Endothelial cell (in vitro differentiated cells): ENCODE measurements around the gene CD320. TPM values are rescaled to one million over a fixed set of nuclear protein-coding genes. Genes with fewer than 3 reads are reported as not detected.
"Not testable (repeated sequence)": the region's sequence is repeated elsewhere in the genome, so short reads cannot be mapped to it uniquely, and the experiment has no call there.

Source experiments
- DNase-seq: peaks from one replicate; pipeline ENCODE4 v3.0.0; 2021; ENCODE audit warnings: low spot score
- H3K27ac Mint-ChIP-seq: one replicate; pipeline ENCODE4 v1.8.0; 2021; ENCODE audit warnings: mixed read lengths, inconsistent platforms; ENCODE audit not compliant: unreplicated experiment
- H3K27me3 Mint-ChIP-seq: one replicate; pipeline ENCODE4 v1.8.0; 2021; ENCODE audit warnings: mild to moderate bottlenecking, moderate library complexity, mixed read lengths, inconsistent platforms; ENCODE audit not compliant: unreplicated experiment
- H3K36me3 Mint-ChIP-seq: one replicate; pipeline ENCODE4 v1.8.0; 2021; ENCODE audit warnings: mild to moderate bottlenecking, low read depth, mixed read lengths, inconsistent platforms; ENCODE audit not compliant: unreplicated experiment
- H3K4me1 Mint-ChIP-seq: one replicate; pipeline ENCODE4 v1.8.0; 2021; ENCODE audit warnings: mild to moderate bottlenecking, mixed read lengths, inconsistent platforms; ENCODE audit not compliant: unreplicated experiment
- H3K4me3 Mint-ChIP-seq: one replicate; pipeline ENCODE4 v1.8.0; 2021; ENCODE audit warnings: mild to moderate bottlenecking, mixed read lengths, inconsistent platforms; ENCODE audit not compliant: unreplicated experiment
- H3K9me3 Mint-ChIP-seq: one replicate; pipeline ENCODE4 v1.8.0; 2021; ENCODE audit warnings: mixed read lengths, inconsistent platforms; ENCODE audit not compliant: unreplicated experiment
- CTCF ChIP-seq: fragments of 200-600 bp; sonication (generic); IDR thresholded peaks from one replicate; pipeline ENCODE4 v1.5.0; 2021; ENCODE audit warnings: antibody characterized with exemption; ENCODE audit not compliant: unreplicated experiment
- total RNA-seq: library from RNA; stranded (reverse); fragmentation: NEBNext Ultra II Directional; extraction: Animal tissue kit (Norgen Biotek cat#: 25700); gene quantifications from one replicate; pipeline ENCODE4 v1.2.1, GENCODE V29; 2021; ENCODE audit not compliant: unreplicated experiment

CD320 gene
- total RNA-seq, 1 donor from 2014 or later: 111 TPM

- H3K9me3 Mint-ChIP-seq: no peaks in the 10 kb centered on the region
- peak overlapping the region; percentile 84 for H3K4me3 Mint-ChIP-seq
- H3K27ac Mint-ChIP-seq: peak overlapping the region; percentile 81
- no peak for DNase-seq
- peaks cover 17% of the 10 kb centered on the region for H3K27me3 Mint-ChIP-seq
- peaks cover 4% of the 10 kb centered on the region for H3K36me3 Mint-ChIP-seq
- H3K4me1 Mint-ChIP-seq: peaks cover 29% of the 10 kb centered on the region
- peak; percentile 4 for TF ChIP-seq CTCF
Measured at GRCh38 chr19:8343483-8343844, 35.3 kb upstream of the CD320 start.

GRCh38 chr19:8342684-8343482 is 34.7 kb upstream of the CD320 start, which contains the start of gene KANK3:
TSS of gene KANK3 (minus strand) at chr19:8343262. CDS start at chr19:8337828, 5,434 bp downstream.
- Mint-ChIP-seq H3K27ac (peak within 1 kb of the TSS; percentile 89), H3K4me1 (peaks cover 34% of the 10 kb centered on the region), H3K4me3 (peak within 1 kb of the TSS; percentile 86), H3K27me3 (peaks cover 19% of the 10 kb centered on the region), H3K9me3 (no peaks in the 10 kb centered on the region), H3K36me3 (peaks cover 8% of the 10 kb centered on the region)
- TF ChIP-seq CTCF: peak; percentile 6
- peak; percentile 97 for DNase-seq

- peaks cover 36% of the 10 kb centered on the region for H3K4me1 Mint-ChIP-seq
- H3K9me3 Mint-ChIP-seq: no peaks in the 10 kb centered on the region
- TF ChIP-seq CTCF: no peak
- peak overlapping the region; percentile 86 for H3K4me3 Mint-ChIP-seq
- H3K36me3 Mint-ChIP-seq: peaks cover 8% of the 10 kb centered on the region
- H3K27ac Mint-ChIP-seq: peak overlapping the region; percentile 89
- DNase-seq: peak; percentile 35
- H3K27me3 Mint-ChIP-seq: peaks cover 19% of the 10 kb centered on the region
Measured at GRCh38 chr19:8342316-8342683, 34.1 kb upstream of the CD320 start.

GRCh38 chr19:8341504-8341903 is 33.3 kb upstream of the CD320 start:
- Mint-ChIP-seq H3K27ac (peak overlapping the region; percentile 89), H3K36me3 (peaks cover 11% of the 10 kb centered on the region), H3K4me1 (peaks cover 39% of the 10 kb centered on the region), H3K4me3 (peak overlapping the region; percentile 86), H3K27me3 (peaks cover 19% of the 10 kb centered on the region)
- H3K9me3 Mint-ChIP-seq, DNase-seq: not testable (repeated sequence)

GRCh38 chr19:8340341-8341096 is 32.4 kb upstream of the CD320 start:
- H3K4me3 Mint-ChIP-seq: peak overlapping the region; percentile 90
- peak; percentile 75 for DNase-seq
- peaks cover 19% of the 10 kb centered on the region for H3K27me3 Mint-ChIP-seq
- H3K27ac Mint-ChIP-seq: peak overlapping the region; percentile 92
- H3K9me3 Mint-ChIP-seq: no peaks in the 10 kb centered on the region
- TF ChIP-seq CTCF: no peak
- peaks cover 15% of the 10 kb centered on the region for H3K36me3 Mint-ChIP-seq
- peaks cover 42% of the 10 kb centered on the region for H3K4me1 Mint-ChIP-seq
